ENCODE results near the gene FOXO3.
A peak's percentile ranks its signal among the peaks of the same experiment; 100 is the strongest.
"Not testable (repeated sequence)": the region's sequence is repeated elsewhere in the genome, so short reads cannot be mapped to it uniquely, and the experiment has no call there.

Gene FOXO3

DNA sequence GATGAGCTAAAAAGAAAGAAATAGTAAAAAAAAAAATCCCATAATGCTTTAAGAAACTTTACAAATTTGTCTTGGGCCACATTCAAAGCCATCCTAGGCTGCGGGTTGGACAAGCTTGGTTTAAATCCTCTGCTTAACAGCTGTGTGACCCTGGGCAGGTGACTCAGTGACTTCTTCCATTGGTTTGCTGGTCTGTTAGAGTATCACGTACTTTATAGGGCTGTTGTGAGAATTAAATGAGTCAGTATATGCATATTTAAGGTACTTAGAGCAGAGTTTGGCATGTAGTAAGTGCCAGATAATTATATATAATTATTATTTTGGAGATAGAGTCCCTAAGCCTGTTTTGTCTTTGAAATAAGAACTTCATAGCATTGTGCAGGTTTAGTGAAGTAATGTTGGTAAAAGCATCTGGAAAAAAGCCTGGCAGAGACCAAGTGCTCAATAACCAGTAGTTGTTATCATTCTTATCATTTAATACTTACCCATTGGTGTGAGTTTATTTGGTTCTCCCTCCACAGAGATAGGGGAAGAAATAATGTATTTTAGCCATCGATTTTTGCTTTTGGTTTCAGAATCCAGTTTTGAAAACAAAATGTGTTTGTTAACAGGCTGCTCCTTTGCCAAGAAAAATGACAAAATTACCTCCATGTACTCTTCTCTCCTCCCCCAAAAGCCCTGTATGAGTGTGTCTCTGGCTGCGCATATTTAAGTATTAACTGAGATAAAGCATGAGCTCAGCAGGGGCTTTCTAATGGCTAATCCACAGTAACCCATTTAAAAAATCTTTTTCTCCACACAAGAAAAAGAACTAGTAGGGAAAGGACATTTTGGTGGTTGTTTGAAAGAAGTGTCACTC lies 67.2 kb downstream of the FOXO3 start:
- DNase-seq, result no peak

DNA sequence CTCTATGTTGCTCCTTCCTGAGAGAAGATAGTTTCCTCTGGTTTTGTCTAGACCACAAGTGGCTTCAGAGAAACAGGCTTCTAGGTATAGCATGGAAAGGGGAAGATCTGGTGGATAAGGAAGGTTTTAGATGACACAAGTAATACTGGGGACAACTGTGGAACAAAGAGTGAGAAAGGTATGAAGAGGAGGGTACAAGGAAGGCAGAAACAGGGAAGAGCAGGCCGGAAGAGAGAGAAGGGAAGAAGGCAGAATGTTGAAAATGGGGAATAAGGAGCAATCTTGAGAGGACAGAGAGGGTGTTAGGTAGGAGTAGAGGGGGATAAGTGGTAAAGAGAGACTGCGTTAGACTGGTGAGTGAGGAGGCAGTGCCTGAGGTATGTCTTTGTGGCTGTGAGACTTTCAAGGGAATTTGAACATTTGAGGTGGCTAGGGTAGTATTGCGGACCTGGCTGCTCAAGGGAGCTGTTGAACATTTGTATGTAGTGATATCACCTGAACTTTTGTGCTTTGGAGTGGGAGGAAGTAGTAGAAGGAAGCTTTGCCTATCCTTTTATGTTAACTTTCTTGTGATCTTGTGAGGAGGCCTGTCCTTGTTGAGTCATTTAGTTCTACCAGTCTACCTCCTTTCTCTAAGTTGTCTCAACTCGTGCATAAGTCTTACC lies 69.5 kb downstream of the FOXO3 start:
- no peak for DNase-seq
- peak; percentile 87 for ATAC-seq

More for the DNA sequence above, 67.2 kb downstream of the FOXO3 start:
- ATAC-seq, result peak; percentile 64

DNA sequence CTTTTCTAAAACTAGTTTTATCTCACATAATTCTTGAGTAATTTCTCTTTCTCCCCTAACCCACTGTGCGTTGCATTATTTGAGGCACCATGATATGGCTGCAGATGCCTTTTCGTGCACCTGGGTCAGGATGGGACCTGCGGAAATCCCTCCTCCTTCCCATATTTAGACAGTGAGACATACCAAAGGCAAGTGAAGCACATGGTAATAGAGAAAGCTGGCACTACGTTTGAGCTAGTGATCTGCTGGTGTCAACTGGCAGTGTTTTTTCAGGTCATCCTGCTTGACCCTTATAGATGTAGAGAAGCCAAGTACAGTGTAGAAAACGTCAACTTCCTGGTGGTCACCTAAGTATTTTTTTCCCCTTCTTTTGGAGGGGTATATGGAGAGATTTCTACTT lies 71.7 kb downstream of the FOXO3 start:
- ATAC-seq, result no peak
- DNase-seq, result no peak

DNA sequence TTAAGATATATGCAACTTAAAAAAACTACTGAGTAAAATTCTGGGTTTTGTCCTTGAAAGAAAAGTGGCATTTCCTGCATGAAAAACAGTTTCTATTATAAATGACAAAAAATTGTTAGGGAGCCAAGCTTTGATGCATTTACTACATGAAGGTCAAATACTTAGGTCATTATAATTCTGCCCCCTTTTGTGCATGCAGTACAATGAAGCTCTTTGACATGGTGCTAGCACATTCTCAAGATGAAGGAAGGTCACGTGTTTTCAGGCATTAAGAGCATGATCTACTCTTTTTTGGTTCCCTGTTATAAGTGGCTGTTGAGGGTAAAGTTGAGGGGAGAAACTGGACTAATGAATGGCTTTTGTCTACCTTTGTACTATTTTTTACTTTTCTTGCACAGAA lies 72.7 kb downstream of the FOXO3 start:
- ATAC-seq (no peak), DNase-seq (no peak)

DNA sequence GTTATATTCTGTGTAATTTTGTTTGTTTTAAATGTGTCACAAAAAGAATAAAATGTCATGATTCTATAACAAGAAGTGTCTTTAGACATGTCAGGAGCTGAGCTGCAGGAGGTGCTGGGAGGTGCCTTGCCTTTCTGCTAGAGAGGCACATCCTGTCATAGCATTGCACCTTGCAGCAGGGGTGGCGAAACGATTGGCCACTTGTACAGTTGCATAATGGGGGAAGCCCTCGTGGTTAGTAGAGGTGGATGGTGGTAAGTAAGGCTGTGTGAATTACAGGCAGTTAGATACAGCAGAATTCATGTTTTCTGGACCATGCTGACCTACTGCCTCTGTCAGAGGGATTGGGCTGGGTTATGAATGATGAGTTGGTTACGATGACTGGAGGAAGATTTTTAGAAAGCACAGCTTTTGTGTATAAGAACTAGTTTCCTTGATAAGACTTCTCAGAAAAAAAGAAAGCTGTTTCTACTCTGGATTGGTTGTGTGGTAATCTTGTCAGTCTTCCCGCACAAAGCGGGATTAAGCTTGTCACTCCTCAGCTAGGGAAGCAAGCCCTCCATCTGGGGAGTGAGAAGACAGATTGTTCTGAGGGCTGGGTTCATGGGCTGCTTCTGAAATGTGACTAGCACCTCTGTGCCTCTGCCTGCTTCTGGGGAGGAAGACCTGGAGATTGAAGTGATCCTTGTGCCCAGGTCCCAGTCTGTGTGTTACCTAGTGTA lies 74.9 kb downstream of the FOXO3 start:
- peak; percentile 25 for DNase-seq

DNA sequence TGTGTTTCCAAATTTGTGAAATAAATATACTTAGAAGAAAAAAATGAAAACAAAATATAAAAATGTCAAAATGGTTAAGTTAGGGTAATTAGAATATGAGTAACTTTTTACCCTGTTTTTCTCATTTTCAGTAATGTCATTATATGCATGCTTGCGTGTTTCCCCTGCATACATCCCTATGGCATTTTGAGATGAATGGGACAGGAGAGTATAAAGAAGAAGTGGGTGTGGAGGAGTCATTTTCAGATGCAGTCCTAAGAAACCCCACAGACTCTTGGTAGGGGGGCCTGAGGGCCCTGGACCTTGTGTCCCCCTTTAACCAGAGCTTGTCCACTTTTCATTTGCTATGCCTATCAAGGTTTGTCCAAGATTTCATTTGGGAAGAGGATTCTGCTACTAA lies 77.2 kb downstream of the FOXO3 start:
- DNase-seq (no peak), ATAC-seq (peak; percentile 72)

More for the DNA sequence above, 74.9 kb downstream of the FOXO3 start:
- peak; percentile 77 for ATAC-seq

DNA sequence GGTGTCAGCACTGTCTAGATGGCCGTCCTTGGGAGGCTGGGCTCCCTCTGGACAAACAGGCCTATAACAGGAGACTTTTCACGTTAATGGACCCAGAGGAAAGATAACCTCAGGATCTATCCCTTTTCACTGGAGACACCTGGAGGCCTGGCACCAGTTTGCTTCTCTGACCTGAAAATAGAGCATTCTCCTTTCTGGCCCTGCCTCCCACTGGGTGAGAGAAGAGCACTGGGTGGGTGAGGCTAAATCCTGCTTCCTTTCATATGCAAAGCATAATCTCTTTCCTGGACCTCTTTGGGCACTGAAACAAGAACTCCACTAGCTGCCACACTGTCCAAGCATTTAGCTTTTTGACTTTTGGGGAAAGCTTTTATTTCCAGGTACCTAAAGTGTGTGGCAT lies 78.3 kb downstream of the FOXO3 start:
- ATAC-seq, result no peak
- no peak for DNase-seq

DNA sequence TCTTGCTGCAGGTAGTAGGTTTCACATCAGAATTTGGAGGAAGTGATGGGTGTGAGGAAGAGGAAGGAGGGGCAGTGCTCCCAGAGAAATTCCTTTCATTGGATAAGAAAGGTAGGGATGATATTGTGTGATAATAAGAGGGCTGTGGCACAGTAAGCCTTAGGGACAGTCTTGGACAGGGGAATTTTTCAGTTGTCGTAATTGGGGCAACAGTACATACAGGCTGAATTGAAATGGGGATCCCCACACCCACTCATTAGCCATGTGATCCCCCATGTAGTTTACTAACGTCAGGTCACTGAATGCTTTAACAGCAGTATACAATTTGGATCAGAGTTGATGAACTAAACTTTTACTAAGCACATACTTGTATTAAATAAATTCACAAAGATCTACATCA lies 79.4 kb downstream of the FOXO3 start:
- no peak for DNase-seq
- ATAC-seq, result no peak

DNA sequence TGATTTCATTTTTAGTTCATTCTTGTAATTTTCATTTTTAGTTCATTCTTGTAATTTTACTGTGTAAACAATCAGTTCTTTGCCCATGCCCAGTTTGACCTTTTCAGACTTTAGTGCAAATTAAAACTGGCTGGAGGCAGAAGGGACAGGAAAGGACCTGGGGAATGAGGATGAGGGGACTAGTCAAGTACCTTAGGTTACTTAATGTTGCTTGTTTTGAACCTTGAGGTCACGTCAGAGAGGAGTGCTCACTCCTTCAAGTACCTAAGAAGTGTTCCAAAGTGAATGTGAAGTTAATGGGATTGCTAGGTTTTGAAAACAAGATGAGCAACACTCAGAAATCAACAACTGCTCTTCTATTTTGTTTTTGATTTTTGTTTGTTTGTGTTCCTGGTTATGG lies 82.5 kb downstream of the FOXO3 start:
- DNase-seq (no peak), ATAC-seq (no peak)

DNA sequence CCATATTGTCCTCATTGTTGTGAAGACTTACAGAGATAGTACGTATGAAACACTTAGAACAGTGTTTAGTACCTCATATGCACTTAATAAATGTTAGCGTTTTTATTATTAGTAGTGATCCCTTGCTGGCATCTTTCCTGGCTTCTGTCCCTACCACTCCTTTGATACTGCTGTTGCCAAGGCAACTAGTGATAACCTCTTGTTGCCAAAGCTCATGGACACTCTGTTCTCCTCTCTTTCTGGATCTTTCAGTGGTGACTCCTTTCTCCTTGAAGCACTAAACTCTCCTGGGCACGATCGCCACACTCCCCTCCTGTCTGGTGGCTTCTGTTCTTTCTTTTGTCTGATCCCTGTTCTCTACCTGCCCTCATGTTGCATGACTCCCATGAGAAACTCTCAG lies 83.5 kb downstream of the FOXO3 start:
- no peak for DNase-seq
- no peak for ATAC-seq

DNA sequence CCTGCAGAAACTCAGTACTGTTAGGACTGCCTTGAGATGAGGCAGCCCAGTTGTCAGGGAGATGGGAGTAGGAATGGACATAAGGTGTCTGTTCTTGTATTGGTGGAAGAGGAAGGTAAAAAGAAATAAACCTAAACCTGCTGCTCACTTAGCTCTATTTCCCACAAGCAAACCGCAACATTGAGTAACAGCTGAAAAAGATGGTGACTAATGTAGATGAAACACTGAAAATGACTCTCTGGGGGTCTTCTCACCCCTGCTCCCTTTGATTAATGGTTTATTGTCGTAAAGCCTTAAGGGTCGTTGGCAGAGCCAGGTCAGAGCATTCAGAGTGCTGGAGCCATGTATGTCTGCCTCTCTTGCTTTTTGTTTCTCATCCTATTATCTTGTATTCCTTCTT lies 87.5 kb downstream of the FOXO3 start:
- no peak for ATAC-seq
- DNase-seq, result no peak

DNA sequence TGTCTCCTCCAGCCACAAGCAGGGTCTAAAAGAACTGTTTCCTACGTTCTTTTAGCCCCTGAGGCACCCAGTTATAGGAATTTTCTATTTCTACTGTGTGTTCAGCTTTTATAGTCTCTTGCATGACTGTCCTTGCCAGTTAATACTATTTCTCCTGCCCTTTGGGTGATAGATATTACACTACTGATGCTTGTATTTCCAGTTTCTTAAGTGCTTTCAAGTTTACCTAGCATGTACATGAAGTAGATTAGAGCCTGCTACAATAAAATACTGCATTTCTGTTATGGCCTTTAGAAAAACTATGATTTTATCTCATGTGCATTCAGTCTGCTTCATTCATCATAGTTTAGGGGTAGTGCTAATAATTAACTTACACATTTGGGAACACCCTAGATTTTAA lies 89.6 kb downstream of the FOXO3 start:
- ATAC-seq (no peak), DNase-seq (no peak)

DNA sequence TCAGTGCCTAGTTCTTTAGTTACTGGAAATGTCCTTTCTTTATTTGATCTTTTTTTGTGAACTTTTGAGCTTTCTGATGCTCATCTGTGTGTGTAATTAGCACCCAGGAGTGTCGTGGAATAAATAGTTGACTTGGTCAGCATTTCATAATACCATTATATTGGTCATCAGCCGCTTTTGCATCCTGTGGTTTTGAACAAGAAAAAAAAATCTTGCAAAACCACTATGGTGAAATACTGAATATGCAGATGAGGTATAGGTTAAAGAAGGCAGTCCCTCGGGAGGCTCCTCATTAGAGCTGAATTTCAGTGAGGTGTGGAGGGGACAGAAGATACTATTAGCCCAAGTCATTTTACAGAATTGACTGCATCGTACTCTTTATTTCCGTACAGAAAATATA lies 90.1 kb downstream of the FOXO3 start:
- DNase-seq (no peak), ATAC-seq (no peak)

DNA sequence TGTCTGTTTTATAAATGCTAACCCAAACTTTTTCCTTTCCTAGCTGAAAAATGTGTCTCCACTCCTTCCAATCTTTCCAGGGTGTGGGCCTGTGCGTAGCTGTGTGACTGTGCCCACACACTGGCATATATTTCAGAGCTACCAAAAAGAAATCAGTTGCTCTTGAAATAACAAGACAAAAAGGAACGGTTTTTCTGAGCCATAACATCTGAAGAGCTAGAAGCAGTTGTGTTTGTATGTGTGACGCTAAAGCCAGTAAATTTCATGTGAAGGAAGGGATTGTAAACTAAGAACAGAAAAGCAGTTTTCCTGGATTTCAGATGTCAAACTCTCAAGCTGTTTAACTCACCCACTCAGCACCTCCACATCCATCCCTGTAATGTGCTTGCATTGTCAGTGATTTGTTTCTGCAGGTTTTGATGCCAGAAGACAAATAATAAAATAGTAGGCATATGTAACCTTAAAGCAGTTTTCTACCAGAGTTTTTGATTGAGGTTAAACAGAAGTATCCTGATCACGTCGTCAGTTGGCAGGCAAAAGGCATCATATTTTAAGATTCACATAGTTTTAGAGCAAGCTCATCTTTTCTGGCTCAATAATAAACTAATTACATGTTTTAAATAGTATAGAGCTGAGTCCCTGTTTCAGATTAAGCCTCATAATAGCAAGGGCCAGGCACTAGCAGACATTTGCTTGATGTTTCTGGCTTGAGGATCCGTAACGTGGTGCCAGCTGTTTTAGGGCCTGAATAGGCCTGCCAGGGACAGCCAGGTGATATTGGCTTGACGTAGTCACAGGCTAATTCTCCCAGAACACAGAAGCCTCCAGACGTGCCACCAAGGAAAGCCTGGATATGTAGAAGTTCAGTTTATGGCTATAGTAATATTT lies 90.9 kb downstream of the FOXO3 start:
- DNase-seq (no peak), ATAC-seq (no peak)

DNA sequence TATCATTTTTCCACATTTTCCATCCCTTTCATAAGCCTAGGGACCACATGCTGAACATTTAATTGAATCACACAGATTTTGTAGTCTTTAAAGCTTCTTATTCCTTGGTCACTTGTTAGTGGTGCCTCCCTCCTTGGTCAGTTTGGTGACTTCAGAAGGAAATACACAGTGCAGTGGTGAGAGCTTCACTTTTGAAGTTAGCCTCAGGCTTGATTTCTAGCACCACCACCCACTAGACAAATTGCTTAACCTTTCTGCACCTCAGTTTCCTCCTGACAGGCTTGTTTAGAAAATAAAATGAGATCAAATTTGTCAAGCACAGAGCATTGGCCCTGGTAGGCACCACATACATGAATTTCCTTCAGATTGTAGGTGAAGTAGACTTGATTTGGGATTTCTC lies 91.7 kb downstream of the FOXO3 start:
- ATAC-seq, result no peak

DNA sequence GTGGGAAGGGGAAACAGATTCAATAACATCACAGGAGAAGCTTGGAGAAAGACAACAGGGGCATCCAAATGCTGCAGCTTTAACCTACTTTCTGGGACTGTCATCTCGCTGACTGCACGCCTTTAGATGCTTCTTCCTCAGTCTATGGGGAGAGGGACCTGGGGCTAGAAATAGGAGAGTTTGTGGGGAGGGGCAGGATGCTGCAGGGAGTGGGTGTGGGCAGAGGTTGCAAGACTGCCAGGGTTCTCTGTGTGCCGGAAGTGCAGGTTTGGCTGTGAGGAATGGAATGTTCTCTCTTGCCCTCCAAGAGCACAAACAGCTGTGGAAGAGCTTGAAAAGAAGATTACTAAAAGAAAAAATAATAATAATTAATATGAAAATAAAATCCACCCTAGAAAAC lies 93.2 kb downstream of the FOXO3 start:
- no peak for DNase-seq
- ATAC-seq, result no peak

More for the DNA sequence above, 91.7 kb downstream of the FOXO3 start:
- DNase-seq, result no peak

DNA sequence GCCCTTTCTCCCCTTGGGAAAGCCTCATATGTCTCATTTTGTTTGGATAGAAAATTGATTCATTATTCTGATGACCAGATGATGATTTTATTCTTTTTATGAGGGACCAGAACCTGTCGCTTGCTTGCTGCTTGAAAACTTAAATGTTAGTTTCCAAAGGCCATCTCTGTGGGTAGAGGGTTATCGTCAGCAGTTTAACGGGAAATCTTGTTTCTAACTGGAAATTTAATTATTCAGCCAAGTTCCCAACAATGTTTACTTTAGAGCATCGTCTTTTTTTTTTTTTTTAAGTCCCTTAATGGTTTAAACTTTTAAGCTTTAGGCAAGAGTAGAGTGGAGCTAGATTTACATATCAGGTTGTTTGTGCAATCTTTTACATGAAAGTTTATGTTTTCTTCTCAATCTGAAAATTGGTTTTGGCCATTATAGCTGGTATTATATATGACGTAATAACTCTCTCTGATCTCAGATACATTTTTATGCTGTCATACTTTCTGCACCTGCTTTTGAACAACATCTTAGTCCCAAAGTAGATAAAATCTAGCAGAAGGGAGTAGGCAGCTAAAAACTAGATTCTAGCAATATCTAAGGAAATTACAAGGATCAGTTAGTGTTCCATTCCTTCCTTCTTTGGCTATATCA lies 93.9 kb downstream of the FOXO3 start:
- no peak for DNase-seq
- ATAC-seq, result no peak

DNA sequence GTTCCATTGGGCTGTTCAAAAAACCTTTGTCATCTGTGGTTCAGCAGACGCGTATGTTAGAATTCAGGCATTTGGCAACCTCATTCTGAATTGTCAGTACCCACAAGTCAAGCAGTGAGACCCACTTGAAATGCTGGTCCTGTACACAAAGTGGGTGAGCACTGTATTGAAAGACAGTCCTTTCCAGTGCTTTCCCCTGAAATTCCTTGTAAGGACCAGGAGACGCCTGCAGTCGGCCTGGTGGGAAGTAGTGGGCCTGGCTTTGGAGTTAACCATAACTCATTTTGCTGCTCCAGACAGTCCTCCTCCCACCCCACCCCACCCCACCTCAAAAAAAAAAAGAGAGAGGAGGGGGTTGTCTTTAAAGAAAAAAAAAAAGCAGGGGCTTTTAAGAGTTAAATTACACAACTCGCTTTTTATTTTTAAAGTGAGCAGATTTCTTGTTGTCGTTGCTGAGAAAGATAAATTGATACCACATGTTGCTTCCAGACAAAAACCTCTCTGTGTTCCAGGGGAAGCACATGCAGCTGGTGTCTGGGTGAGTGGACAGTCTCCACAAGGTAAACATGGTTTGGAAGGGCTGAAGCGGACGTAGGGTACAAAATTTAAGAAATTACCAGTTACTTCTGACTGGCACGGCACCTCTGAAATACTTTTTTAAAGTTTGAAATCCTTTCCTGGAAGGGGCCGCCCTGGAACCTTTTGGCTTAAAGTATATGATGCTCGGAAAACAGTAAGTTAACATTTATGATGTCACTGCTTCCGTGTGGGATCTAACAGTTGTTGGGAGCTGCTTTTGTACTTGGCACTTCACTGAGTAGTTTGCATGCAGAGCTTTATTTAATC lies 95.3 kb downstream of the FOXO3 start:
- DNase-seq (no peak), ATAC-seq (no peak)

DNA sequence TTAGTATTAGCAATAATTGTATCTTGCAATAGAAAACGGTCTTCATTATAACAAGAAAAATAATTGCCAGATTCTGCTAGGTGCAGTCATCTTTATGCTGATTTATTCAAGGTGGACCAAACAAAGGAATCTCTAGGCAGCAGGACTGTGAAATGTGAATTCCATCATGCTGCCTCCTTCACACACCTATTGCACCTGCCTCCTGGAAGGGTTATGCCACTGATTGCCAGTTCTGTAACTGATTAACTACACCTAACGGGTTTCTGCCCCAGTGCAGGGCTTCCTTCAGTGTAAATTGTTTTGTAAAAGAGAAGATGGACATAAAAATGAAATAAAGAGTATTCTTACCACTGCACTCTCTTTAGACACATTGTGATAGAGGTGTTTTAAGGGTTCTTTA lies 96.1 kb downstream of the FOXO3 start:
- DNase-seq (no peak), ATAC-seq (no peak)

DNA sequence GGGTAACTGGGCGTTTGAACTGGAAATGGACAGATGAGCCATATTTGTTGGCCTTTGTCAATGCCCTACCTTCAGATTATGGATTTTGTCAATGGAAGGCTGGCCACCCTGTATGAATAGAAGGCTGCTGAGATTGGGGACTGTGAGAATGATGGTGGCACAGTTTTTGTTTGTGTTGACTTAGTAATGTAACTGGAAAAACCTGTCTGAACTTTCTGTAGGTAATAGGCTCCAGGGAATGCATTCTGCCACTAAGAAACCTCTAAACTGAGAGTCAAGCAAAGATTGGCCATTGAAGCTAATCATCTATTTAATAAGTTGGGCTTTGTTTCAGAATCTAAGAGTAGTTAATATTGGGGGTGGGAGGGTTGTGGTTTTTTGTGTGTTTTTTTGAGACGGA lies 97.5 kb downstream of the FOXO3 start:
- ATAC-seq (no peak), DNase-seq (no peak)

DNA sequence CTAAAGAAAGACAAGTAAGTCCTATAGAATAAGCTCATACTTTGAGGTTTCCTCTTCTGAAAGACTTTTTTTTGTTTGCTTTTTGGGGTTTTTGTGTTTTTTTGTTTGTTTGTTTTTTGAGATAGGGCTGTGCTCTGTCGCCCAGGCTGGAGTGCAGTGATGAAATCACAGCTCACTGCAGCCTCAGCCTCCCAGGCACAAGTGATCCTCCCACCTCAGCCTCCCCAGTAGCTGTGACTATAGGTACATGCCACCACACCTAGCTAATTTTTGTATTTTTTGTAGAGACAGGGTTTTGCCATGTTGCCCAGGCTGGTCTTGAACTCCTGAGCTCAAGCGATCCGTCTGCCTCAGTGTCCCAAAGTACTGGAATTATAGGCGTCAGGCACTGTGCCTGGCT lies 98.1 kb downstream of the FOXO3 start:
- DNase-seq, ATAC-seq: not testable (repeated sequence)
